Measurements from ENCODE around the gene CDH4. TPM values are rescaled to one million over a fixed set of nuclear protein-coding genes. Genes with fewer than 3 reads are reported as not detected.

Gene CDH4
- total RNA-seq, 1 experiment from 2014 or later, result not detected

GRCh38 chr20:61459266-61459665 is 207.2 kb downstream of the CDH4 start:
- no peak overlapping the region for H3K4me3 Mint-ChIP-seq (ENCODE audit: unreplicated experiment)
- no TSS peak for BruUV-seq (replicated peaks)
- CTCF ChIA-PET, result no interaction called here
- H3K36me3 Mint-ChIP-seq (ENCODE audit: insufficient read depth, unreplicated experiment), result no peaks in the 10 kb centered on the region
- H3K9me3 ChIP-seq, result peaks cover 35% of the 10 kb centered on the region
- POLR2A ChIA-PET, result no interaction called here
- intact Hi-C loops (cut with micrococcal nuclease; ENCODE audit: unreplicated experiment), result no loop called here
- H3K27me3 ChIP-seq (replicated peaks; ENCODE audit: control insufficient read depth, insufficient read depth, low read length), result no peaks in the 10 kb centered on the region
- DNase-seq, result no peak
- no peaks in the 10 kb centered on the region for H3K36me3 ChIP-seq (ENCODE audit: control insufficient read depth, insufficient read depth, low read length)
- H3K4me1 ChIP-seq, result no peaks in the 10 kb centered on the region
- no peak for TF ChIP-seq CTCF (IDR thresholded peaks at IDR 0.05; ENCODE audit: insufficient read depth in 1 of 2, low read depth in 1 of 2, low read length in 1 of 2, severe bottlenecking in 1 of 2, unreplicated experiment in 1 of 2)
- H3K4me1 Mint-ChIP-seq (ENCODE audit: low read depth, unreplicated experiment), result no peaks in the 10 kb centered on the region
- H3K27ac Mint-ChIP-seq (ENCODE audit: unreplicated experiment), result no peak overlapping the region
- peaks cover 3% of the 10 kb centered on the region for H3K27me3 Mint-ChIP-seq (ENCODE audit: insufficient read depth, unreplicated experiment)
- H3K9me3 Mint-ChIP-seq (ENCODE audit: unreplicated experiment), result peaks cover 23% of the 10 kb centered on the region
- H3K4me3 ChIP-seq (ENCODE audit: low read depth, low read length), result no peak overlapping the region

GRCh38 chr20:61459705-61460104 is 207.6 kb downstream of the CDH4 start:
- Histone ChIP-seq H3K9me3 (peaks cover 33% of the 10 kb centered on the region), H3K36me3 (ENCODE audit: control insufficient read depth, insufficient read depth, low read length) (no peaks in the 10 kb centered on the region), H3K4me1 (no peaks in the 10 kb centered on the region), H3K4me3 (ENCODE audit: low read depth, low read length) (no peak overlapping the region), H3K27me3 (replicated peaks; ENCODE audit: control insufficient read depth, insufficient read depth, low read length) (no peaks in the 10 kb centered on the region)
- Mint-ChIP-seq H3K36me3 (ENCODE audit: insufficient read depth, unreplicated experiment) (no peaks in the 10 kb centered on the region), H3K4me3 (ENCODE audit: unreplicated experiment) (no peak overlapping the region), H3K9me3 (ENCODE audit: unreplicated experiment) (peaks cover 23% of the 10 kb centered on the region), H3K27ac (ENCODE audit: unreplicated experiment) (no peak overlapping the region), H3K27me3 (ENCODE audit: insufficient read depth, unreplicated experiment) (peaks cover 3% of the 10 kb centered on the region), H3K4me1 (ENCODE audit: low read depth, unreplicated experiment) (no peaks in the 10 kb centered on the region)
- ChIA-PET CTCF (no interaction called here), POLR2A (no interaction called here)
- no TSS peak for BruUV-seq (replicated peaks)
- no peak for TF ChIP-seq CTCF (IDR thresholded peaks at IDR 0.05; ENCODE audit: insufficient read depth in 1 of 2, low read depth in 1 of 2, low read length in 1 of 2, severe bottlenecking in 1 of 2, unreplicated experiment in 1 of 2)
- no peak for DNase-seq
- intact Hi-C loops (cut with micrococcal nuclease; ENCODE audit: unreplicated experiment), result no loop called here

GRCh38 chr20:61460261-61461052 is 208.4 kb downstream of the CDH4 start:
- no peak for TF ChIP-seq CTCF (IDR thresholded peaks at IDR 0.05; ENCODE audit: insufficient read depth in 1 of 2, low read depth in 1 of 2, low read length in 1 of 2, severe bottlenecking in 1 of 2, unreplicated experiment in 1 of 2)
- no peak for DNase-seq
- no peaks in the 10 kb centered on the region for H3K36me3 ChIP-seq (ENCODE audit: control insufficient read depth, insufficient read depth, low read length)
- H3K9me3 Mint-ChIP-seq (ENCODE audit: unreplicated experiment), result peaks cover 21% of the 10 kb centered on the region
- H3K4me1 Mint-ChIP-seq (ENCODE audit: low read depth, unreplicated experiment), result no peaks in the 10 kb centered on the region
- no peak overlapping the region for H3K4me3 Mint-ChIP-seq (ENCODE audit: unreplicated experiment)
- ChIA-PET CTCF (no interaction called here), POLR2A (no interaction called here)
- BruUV-seq (replicated peaks), result no TSS peak
- no peak overlapping the region for H3K4me3 ChIP-seq (ENCODE audit: low read depth, low read length)
- H3K27me3 Mint-ChIP-seq (ENCODE audit: insufficient read depth, unreplicated experiment), result peaks cover 3% of the 10 kb centered on the region
- intact Hi-C loops (cut with micrococcal nuclease; ENCODE audit: unreplicated experiment), result no loop called here
- peaks cover 29% of the 10 kb centered on the region for H3K9me3 ChIP-seq
- no peaks in the 10 kb centered on the region for H3K4me1 ChIP-seq
- H3K36me3 Mint-ChIP-seq (ENCODE audit: insufficient read depth, unreplicated experiment), result no peaks in the 10 kb centered on the region
- H3K27me3 ChIP-seq (replicated peaks; ENCODE audit: control insufficient read depth, insufficient read depth, low read length), result no peaks in the 10 kb centered on the region
- no peak overlapping the region for H3K27ac Mint-ChIP-seq (ENCODE audit: unreplicated experiment)
